Measurements from ENCODE around the gene SDF4. TPM values are rescaled to one million over a fixed set of nuclear protein-coding genes. Genes with fewer than 3 reads are reported as not detected.

SDF4 gene
- total RNA-seq, 1 donor from 2014 or later: 116 TPM

- DNase-seq (ENCODE audit: low read depth, low spot score): no peak
These were observed 18.2 kb downstream of the SDF4 start, which contains the start of gene TNFRSF4 for GRCh38 chr1:1213345-1214265. Gene TNFRSF4 (minus strand): TSS chr1:1214153. CDS start chr1:1214127, 26 bp downstream.

GRCh38 chr1:1212780-1213344 is 18.9 kb downstream of the SDF4 start:
- no peak for DNase-seq (ENCODE audit: low read depth, low spot score)

GRCh38 chr1:1211541-1212441 is 20.0 kb downstream of the SDF4 start:
- no peak for DNase-seq (ENCODE audit: low read depth, low spot score)

- DNase-seq (ENCODE audit: low read depth, low spot score): no peak
These were observed 20.9 kb downstream of the SDF4 start for GRCh38 chr1:1210726-1211540.

DNA sequence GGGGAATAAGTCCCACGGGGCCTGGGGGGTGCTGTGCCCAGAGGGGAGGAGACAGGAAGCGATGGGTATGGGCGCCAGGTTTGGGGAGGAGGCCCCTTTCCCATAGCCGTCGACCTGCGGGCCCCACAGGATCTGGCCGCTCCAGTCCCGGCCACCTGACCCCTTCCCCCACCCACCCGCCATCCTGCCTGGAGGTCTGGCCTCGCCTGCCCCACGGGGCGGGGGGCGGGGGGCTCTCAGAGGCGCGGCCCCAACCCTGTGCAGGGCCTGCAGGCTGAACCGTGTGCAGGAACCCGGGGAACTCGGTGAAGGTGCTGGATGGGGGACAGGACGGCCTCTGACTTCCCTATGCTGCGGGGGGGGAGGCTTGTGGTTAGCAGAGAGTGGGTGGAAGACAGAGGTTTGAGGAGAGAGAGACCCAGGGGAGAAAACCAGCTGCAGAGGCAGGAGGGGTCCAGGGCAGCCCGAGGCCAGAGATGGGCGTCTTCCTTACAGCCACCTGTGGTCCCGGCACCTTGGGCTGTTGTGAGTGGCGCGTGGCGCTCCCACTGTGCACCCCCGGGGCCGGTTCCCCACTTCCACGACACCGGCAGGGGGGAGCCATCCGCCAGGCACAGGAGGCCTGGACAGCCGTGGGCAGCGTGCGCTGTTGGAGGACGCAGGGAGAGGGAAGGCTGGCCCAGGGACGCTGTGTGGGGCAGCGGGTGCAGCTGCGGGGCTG is 22.9 kb downstream of the SDF4 start:
- DNase-seq (ENCODE audit: low read depth, low spot score): no peak

DNA sequence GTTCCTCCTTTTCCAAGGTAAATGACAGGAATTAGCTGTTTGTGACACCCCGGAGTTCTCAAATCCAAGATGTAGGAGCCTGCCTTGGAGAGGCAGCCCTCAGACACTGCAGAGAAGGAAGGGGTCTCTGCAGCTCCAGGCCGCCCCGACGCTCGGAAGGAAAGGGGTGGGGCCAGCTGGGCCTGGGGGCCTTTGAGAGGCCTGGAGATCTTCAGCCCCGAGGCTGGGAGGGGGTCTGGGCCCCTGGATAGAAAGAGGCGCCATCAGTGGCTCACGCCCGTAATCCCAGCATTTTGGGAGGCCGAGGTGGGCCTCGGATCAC is 24.3 kb downstream of the SDF4 start:
- DNase-seq (ENCODE audit: low read depth, low spot score): no peak

DNA sequence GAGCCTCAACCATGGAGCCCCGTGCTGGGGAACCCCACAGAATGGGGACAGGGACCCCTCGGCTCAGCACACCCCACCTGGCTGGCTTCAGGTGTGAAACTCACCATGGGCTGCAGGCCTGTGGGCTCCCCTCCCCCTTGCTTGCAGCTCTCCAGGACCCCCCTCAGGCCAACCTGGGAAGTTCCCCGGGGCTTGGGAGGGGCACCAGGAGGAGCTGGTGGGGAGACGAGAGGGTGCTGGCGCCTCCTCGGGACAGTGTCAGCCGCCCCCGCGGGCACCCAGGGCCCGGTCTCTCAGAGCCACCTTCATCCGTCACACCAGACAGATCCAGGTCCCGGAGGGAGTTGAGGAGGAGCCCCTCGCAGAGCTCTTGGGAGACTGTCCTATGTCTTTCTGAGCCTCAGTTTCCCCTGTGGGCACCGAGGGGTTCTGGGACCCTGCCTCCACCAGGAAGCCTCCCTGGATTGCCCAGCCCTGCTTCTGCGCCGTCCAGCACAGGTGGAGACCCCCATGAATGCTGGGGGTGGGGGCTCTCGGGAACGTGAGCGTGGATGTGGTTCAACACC is 24.8 kb downstream of the SDF4 start:
- DNase-seq (ENCODE audit: low read depth, low spot score): no peak

GRCh38 chr1:1206376-1206965 is 25.3 kb downstream of the SDF4 start, which contains the start of gene TNFRSF18:
Gene TNFRSF18 (minus strand): TSS chr1:1206592. CDS start chr1:1206571, 21 bp downstream.
- DNase-seq (ENCODE audit: low read depth, low spot score): no peak

DNA sequence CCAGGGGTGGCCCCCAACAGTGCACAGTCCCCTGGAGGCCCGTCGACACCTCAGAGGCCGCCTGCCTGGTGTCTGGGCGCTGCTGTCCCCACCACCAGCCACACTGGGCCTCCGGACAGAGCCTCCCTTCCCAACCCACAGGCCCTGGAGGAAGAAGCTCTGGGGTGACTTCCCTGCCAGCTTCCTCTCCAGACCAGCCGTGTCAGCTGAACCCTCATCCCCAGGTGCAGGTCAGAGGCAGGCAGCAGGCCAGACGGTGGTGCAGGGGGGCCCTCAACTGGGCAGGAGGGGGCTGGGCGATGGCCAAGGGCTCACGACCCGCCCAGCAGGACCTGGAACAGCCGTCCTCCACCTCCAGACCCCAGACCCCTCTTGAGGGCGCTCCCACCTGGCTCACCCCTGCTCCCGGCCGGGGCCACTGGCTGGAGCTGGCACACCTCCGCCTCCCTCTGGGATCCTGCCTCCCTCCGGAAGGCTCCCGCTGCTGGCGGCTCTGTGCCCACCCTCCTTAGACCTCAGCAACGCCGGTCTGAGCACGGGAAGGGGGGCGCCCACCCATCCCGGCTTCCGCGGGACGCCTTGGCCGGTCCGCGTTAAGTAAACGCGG is 25.9 kb downstream of the SDF4 start:
- no peak for DNase-seq (ENCODE audit: low read depth, low spot score)

GRCh38 chr1:1204998-1205768 is 26.6 kb downstream of the SDF4 start:
- no peak for DNase-seq (ENCODE audit: low read depth, low spot score)

DNA sequence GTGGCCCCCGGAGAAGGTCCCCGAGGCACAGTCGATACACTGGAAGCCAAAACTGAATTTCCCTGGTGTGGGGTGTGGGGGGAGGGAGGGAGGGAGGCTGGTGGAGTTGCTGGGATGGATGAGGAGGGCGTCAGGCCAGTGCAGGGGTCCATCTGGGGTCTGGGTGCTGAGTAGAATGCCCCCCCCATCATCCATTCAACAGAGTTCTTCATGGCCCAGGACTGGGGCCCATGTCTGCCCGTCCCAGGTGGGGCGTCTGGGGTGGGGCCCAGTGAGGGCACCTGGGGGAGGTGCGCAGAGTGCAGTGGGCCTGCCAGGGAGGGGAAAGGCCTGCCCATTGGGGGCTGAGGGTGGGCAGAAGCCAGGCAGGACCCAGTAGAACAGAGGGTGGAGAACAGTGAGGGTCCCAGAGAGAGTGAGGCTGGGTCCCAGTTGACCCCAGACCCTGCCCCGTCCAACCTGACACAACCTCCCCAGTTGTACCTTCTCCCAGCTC is 27.3 kb downstream of the SDF4 start:
- DNase-seq (ENCODE audit: low read depth, low spot score): no peak

- no peak for DNase-seq (ENCODE audit: low read depth, low spot score)
These were observed 28.0 kb downstream of the SDF4 start for GRCh38 chr1:1203561-1204424.

GRCh38 chr1:1202831-1203560 is 28.8 kb downstream of the SDF4 start:
- DNase-seq (ENCODE audit: low read depth, low spot score): no peak

GRCh38 chr1:1200876-1201810 is 30.7 kb downstream of the SDF4 start:
- no peak for DNase-seq (ENCODE audit: low read depth, low spot score)

Measured in pulmonary artery endothelial cell (primary cell).